Left lobe of liver (tissue), 2 donors: Measurements from ENCODE around the gene DOLK. TPM values are rescaled to one million over a fixed set of nuclear protein-coding genes. Genes with fewer than 3 reads are reported as not detected.

Source experiments
- ATAC-seq: fragments of 200-7000 bp; cut with Tn5 transposase; one replicate; pipeline ENCODE4 v1.9.1; 2020; ENCODE audit warnings: mild to moderate bottlenecking, moderate library complexity
- DNase-seq: peaks from one replicate; pipeline ENCODE4 v3.0.0-alpha.2; 2020; ENCODE audit warnings: low spot score
- total RNA-seq: library from RNA; stranded (reverse); gene quantifications from one replicate; pipeline ENCODE4 v1.2.1, GENCODE V29; 2021
- donor health status: DM: no; HTN: no; CAD: no; lungs with moderate emphysema.
- donor health status: DM: no; HTN: yes; CAD: no.

Gene DOLK
- total RNA-seq, 1 donor from 2014 or later: 7.5 TPM

- DNase-seq (no peak), ATAC-seq (no peak)
Observed at GRCh38 chr9:128910906-128911305, 36.5 kb downstream of the DOLK start.

DNA sequence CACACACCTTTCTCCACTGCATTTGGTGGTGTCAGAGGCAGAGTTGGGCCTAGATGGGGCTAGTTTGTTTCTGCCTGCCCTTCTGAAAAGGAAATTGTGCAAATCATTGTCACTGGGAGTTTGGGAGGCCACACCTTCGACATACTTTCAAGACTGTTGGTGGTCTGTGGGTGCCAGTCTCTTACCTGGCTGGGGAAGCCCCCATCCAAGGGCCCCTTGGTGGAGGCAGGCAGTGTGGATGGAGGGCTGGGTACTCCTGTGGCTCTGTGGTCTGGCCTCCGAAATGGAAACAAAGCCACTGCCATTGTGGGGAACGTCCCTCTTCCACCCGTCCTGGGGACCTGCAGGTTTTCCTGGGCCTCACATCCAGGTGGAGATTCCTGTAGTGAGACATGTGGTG is 37.5 kb downstream of the DOLK start:
- ATAC-seq (no peak), DNase-seq (no peak)

DNA sequence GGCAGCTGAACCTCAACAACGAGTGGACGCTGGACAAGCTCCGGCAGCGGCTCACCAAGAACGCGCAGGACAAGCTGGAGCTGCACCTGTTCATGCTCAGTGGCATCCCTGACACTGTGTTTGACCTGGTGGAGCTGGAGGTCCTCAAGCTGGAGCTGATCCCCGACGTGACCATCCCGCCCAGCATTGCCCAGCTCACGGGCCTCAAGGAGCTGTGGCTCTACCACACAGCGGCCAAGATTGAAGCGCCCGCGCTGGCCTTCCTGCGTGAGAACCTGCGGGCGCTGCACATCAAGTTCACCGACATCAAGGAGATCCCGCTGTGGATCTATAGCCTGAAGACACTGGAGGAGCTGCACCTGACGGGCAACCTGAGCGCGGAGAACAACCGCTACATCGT is 39.0 kb downstream of the DOLK start:
- no peak for ATAC-seq

DNA sequence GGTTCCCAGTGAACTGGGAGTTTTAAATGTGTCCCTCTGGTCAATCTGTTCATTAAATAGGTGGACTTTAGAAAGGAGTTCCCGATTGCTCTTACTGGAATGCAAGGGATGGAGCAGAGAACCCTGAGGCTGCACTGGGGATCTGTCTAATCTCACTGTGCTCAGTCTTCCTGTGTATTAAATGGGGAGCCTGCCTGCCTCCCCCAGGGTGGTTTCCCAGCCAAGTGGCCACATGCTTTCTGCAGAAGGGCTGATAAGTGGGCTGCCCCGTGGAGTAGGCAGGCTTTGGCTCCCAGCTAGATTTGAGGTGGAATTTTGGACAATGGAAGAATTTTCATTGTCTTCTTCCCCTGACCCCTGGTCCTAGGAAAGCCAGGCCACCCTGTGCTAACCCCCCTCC is 40.7 kb downstream of the DOLK start:
- ATAC-seq: no peak
- DNase-seq: no peak

More for the DNA sequence above, 39.0 kb downstream of the DOLK start:
- no peak for DNase-seq

- ATAC-seq (no peak), DNase-seq (no peak)
Observed at GRCh38 chr9:128905964-128906363, 41.4 kb downstream of the DOLK start.

- DNase-seq: no peak
- no peak for ATAC-seq
Observed at GRCh38 chr9:128903871-128904620, 43.4 kb downstream of the DOLK start.

GRCh38 chr9:128903079-128903461 is 44.3 kb downstream of the DOLK start:
- ATAC-seq: peak; percentile 1
- DNase-seq: no peak

DNA sequence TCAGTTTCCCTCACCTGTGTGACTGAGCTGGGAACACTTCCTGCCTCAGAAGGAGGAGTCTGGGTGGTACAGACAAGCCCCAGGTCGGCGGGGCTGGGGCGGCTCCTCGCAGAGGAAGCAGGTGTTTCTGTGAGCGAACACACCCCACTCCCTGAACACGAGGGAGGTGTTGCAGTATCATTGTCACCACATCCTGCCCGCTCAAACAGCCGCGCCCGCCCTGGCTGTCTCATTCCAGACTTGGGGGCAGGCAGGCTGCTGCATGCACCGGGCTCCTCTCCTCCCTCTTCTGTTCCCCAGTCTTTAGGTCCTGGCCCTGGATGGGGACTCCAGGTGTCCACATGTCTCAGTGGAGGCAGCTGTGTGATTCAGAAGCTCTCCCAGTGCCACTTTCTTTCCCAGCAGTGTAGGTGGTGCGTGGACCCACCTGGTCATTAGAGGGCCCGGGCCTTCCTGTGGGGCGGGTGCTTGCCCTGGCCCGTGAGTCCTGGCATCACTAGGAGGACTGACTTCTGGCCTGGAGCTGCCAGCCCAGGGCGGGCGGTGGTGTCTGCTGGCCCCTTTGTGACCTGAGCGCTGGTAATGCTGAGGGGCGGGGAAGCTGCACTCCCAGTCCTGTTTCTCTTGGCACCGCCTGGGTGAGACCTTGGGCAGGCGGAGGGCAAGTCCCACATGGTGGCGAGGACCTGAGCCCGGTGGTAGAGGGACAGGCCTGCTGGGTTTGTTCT is 44.9 kb downstream of the DOLK start:
- ATAC-seq (peak; percentile 37), DNase-seq (no peak)

- ATAC-seq (peak; percentile 5), DNase-seq (no peak)
Observed at GRCh38 chr9:128901822-128902221, 45.6 kb downstream of the DOLK start.

- DNase-seq (no peak), ATAC-seq (no peak)
Observed at GRCh38 chr9:128901379-128901778, 46.0 kb downstream of the DOLK start.

- ATAC-seq: peak; percentile 26
- DNase-seq: no peak
Observed at GRCh38 chr9:128899566-128900322, 47.7 kb downstream of the DOLK start.

- no peak for DNase-seq
- peak; percentile 8 for ATAC-seq
Observed at GRCh38 chr9:128898845-128899565, 48.4 kb downstream of the DOLK start.

- no peak for DNase-seq
- peak; percentile 13 for ATAC-seq
Observed at GRCh38 chr9:128898382-128898781, 49.0 kb downstream of the DOLK start.

GRCh38 chr9:128895556-128895955 is 51.8 kb downstream of the DOLK start:
- ATAC-seq: no peak
- no peak for DNase-seq

Other genes with a start within 250 kb of the DOLK start
- 7.6 TPM for gene PKN3, start 245.1 kb downstream of the DOLK start, total RNA-seq
- gene ZDHHC12, start 223.5 kb downstream of the DOLK start, total RNA-seq: 22.9 TPM
- 15.6 TPM for gene ZER1, start 175.7 kb downstream of the DOLK start, total RNA-seq
- 14.1 TPM for gene TBC1D13, start 160.3 kb downstream of the DOLK start, total RNA-seq
- 53.0 TPM for gene ENDOG, start 129.1 kb downstream of the DOLK start, total RNA-seq
- gene SPOUT1, start 117.8 kb downstream of the DOLK start, total RNA-seq: 36.7 TPM
- gene KYAT1, start 65.7 kb downstream of the DOLK start, total RNA-seq: 9.6 TPM
- gene LRRC8A, start 65.5 kb downstream of the DOLK start, total RNA-seq: 11.0 TPM
- gene PHYHD1, start 26.6 kb downstream of the DOLK start, total RNA-seq: 70.8 TPM
- gene NUP188, start 96 bp upstream of the DOLK start, total RNA-seq: 11.4 TPM
- gene SH3GLB2, start 80.7 kb upstream of the DOLK start, total RNA-seq: 31.3 TPM
- 22.1 TPM for gene MIGA2, start 89.0 kb upstream of the DOLK start, total RNA-seq
- 21.7 TPM for gene DOLPP1, start 133.5 kb upstream of the DOLK start, total RNA-seq
- 105 TPM for gene CRAT, start 163.2 kb upstream of the DOLK start, total RNA-seq
- gene PTPA, start 163.8 kb upstream of the DOLK start, total RNA-seq: 62.3 TPM
- gene IER5L, start 230.7 kb upstream of the DOLK start, total RNA-seq: 4.5 TPM